GM23338 (cell line): ENCODE results near the gene UBAC2.

Source experiments
- EZH2 ChIP-seq: fragments of 200-600 bp; sonication (generic); IDR thresholded peaks from one replicate; pipeline ENCODE4 v1.8.0; 2017; ENCODE audit warnings: antibody characterized with exemption, mild to moderate bottlenecking, low read depth; ENCODE audit not compliant: unreplicated experiment
- EZH2phosphoT487 ChIP-seq: fragments of 200-600 bp; sonication (generic); IDR thresholded peaks from one replicate; pipeline ENCODE4 v1.8.1; 2018; ENCODE audit warnings: antibody characterized with exemption; ENCODE audit not compliant: unreplicated experiment
- JUNB ChIP-seq: IDR thresholded peaks from one replicate; pipeline ENCODE4 v1.6.1; 2016; ENCODE audit warnings: antibody characterized with exemption; ENCODE audit not compliant: unreplicated experiment
- POLR2AphosphoS5 ChIP-seq: IDR thresholded peaks from 2 replicates; pipeline ENCODE4 v1.6.1; 2016; ENCODE audit warnings: antibody characterized with exemption, low read depth
- ZNF114 ChIP-seq: fragments of 250-450 bp; sonication (Bioruptor Pico); IDR thresholded peaks from 2 replicates; pipeline ENCODE4 v1.5.0; 2020; ENCODE audit warnings: mild to moderate bottlenecking, moderate library complexity
- ZNF331 ChIP-seq: fragments of 250-450 bp; sonication (Bioruptor Pico); IDR thresholded peaks from 2 replicates; pipeline ENCODE4 v1.5.0; 2020; ENCODE audit warnings: low read depth, mild to moderate bottlenecking, moderate library complexity
- TF ChIP-seq, protein P1 (sequence below), 2 experiments: fragments of 200-600 bp in 1 of 2; sonication (generic) in 1 of 2; conservative IDR thresholded peaks; 2 replicates each; pipeline versions ENCODE4 v1.5.1 to v1.6.1; 2016 to 2017; ENCODE audit warnings: antibody characterized with exemption in 2 of 2, low read depth in 2 of 2, mild to moderate bottlenecking in 2 of 2, moderate library complexity in 1 of 2
- TF ChIP-seq, protein P2 (sequence below): IDR thresholded peaks from 2 replicates; pipeline ENCODE4 v1.6.1; 2016; ENCODE audit warnings: antibody characterized with exemption
- TF ChIP-seq, protein P3 (sequence below): IDR thresholded peaks from one replicate; pipeline ENCODE4 v1.6.1; 2018; ENCODE audit warnings: antibody characterized with exemption; ENCODE audit not compliant: unreplicated experiment

DNA sequence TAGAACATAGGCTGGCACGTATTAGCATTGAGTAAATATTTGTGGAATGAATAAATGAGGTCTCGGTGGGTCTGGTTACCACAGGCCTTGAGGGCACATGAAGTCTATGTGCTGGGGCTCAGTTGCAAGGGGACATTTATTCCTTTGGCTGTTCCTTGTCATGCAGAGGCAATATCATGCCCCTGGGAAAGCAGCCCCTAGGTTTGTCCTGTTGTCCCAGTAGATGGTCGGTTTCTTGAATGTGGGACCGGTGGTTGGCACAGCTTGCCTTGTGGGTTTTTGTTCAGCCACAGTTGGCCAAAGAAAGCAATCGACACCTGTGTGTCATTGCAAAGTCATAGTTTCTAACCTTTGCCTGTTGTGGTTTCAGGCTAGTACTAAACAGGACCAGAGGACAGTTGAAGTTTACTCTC is 131.2 kb downstream of the UBAC2 start:
- no peak for TF ChIP-seq ZNF331
- TF ChIP-seq, protein P1, sequence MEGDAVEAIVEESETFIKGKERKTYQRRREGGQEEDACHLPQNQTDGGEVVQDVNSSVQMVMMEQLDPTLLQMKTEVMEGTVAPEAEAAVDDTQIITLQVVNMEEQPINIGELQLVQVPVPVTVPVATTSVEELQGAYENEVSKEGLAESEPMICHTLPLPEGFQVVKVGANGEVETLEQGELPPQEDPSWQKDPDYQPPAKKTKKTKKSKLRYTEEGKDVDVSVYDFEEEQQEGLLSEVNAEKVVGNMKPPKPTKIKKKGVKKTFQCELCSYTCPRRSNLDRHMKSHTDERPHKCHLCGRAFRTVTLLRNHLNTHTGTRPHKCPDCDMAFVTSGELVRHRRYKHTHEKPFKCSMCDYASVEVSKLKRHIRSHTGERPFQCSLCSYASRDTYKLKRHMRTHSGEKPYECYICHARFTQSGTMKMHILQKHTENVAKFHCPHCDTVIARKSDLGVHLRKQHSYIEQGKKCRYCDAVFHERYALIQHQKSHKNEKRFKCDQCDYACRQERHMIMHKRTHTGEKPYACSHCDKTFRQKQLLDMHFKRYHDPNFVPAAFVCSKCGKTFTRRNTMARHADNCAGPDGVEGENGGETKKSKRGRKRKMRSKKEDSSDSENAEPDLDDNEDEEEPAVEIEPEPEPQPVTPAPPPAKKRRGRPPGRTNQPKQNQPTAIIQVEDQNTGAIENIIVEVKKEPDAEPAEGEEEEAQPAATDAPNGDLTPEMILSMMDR (conservative IDR thresholded peaks at IDR 0.05; ENCODE audit: low read depth in 2 of 2), result no peak
- TF ChIP-seq, protein P2, sequence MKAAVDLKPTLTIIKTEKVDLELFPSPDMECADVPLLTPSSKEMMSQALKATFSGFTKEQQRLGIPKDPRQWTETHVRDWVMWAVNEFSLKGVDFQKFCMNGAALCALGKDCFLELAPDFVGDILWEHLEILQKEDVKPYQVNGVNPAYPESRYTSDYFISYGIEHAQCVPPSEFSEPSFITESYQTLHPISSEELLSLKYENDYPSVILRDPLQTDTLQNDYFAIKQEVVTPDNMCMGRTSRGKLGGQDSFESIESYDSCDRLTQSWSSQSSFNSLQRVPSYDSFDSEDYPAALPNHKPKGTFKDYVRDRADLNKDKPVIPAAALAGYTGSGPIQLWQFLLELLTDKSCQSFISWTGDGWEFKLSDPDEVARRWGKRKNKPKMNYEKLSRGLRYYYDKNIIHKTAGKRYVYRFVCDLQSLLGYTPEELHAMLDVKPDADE, result no peak
- no peak for TF ChIP-seq EZH2
- no peak for TF ChIP-seq JUNB
- TF ChIP-seq POLR2AphosphoS5, result no peak
- TF ChIP-seq, protein P3, sequence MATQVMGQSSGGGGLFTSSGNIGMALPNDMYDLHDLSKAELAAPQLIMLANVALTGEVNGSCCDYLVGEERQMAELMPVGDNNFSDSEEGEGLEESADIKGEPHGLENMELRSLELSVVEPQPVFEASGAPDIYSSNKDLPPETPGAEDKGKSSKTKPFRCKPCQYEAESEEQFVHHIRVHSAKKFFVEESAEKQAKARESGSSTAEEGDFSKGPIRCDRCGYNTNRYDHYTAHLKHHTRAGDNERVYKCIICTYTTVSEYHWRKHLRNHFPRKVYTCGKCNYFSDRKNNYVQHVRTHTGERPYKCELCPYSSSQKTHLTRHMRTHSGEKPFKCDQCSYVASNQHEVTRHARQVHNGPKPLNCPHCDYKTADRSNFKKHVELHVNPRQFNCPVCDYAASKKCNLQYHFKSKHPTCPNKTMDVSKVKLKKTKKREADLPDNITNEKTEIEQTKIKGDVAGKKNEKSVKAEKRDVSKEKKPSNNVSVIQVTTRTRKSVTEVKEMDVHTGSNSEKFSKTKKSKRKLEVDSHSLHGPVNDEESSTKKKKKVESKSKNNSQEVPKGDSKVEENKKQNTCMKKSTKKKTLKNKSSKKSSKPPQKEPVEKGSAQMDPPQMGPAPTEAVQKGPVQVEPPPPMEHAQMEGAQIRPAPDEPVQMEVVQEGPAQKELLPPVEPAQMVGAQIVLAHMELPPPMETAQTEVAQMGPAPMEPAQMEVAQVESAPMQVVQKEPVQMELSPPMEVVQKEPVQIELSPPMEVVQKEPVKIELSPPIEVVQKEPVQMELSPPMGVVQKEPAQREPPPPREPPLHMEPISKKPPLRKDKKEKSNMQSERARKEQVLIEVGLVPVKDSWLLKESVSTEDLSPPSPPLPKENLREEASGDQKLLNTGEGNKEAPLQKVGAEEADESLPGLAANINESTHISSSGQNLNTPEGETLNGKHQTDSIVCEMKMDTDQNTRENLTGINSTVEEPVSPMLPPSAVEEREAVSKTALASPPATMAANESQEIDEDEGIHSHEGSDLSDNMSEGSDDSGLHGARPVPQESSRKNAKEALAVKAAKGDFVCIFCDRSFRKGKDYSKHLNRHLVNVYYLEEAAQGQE, result no peak
- TF ChIP-seq EZH2phosphoT487, result no peak
- TF ChIP-seq ZNF114 (CRISPR knock-in tag), result no peak
